Lower lobe of right lung (tissue), 2 donors: Measurements from ENCODE around the gene LDLRAD4. TPM values are rescaled to one million over a fixed set of nuclear protein-coding genes. Genes with fewer than 3 reads are reported as not detected.

Experiments used
- ATAC-seq, 2 donors: fragments of 200-7000 bp; cut with Tn5 transposase; one replicate each; pipeline ENCODE4 v1.9.1; 2020 to 2022; ENCODE audit warnings: mild to moderate bottlenecking in 2 of 2, moderate library complexity in 2 of 2
- DNase-seq: peaks from one replicate; pipeline ENCODE4 v3.0.0-alpha.2; 2020
- H3K27ac ChIP-seq: fragments of 200-600 bp; one replicate; pipeline ENCODE4 v1.8.0; 2022
- H3K27me3 ChIP-seq: fragments of 200-600 bp; one replicate; pipeline ENCODE4 v1.8.0; 2022; ENCODE audit warnings: low read depth
- H3K36me3 ChIP-seq: fragments of 200-600 bp; one replicate; pipeline ENCODE4 v1.8.0; 2022; ENCODE audit warnings: mild to moderate bottlenecking
- H3K4me1 ChIP-seq: fragments of 200-600 bp; one replicate; pipeline ENCODE4 v1.8.0; 2022
- H3K4me3 ChIP-seq: fragments of 200-600 bp; one replicate; pipeline ENCODE4 v1.8.0; 2022; ENCODE audit warnings: mild to moderate bottlenecking
- H3K9me3 ChIP-seq: fragments of 200-600 bp; one replicate; pipeline ENCODE4 v1.8.0; 2022
- intact Hi-C: fragments of 100-400 bp; cut with DNase I; formaldehyde crosslinking; loops from one replicate; pipeline ENCODE4 v1.11.0; 2022
- total RNA-seq: library from RNA; stranded (reverse); fragmentation: NEBNext Ultra II Directional; extraction: Animal tissue kit (Norgen Biotek cat#: 25700); gene quantifications from one replicate; pipeline ENCODE4 v1.2.1, GENCODE V29; 2021
- TF ChIP-seq, protein P1 (sequence below): fragments of 200-600 bp; IDR thresholded peaks from one replicate; pipeline ENCODE4 v1.8.0; 2022; ENCODE audit warnings: antibody characterized with exemption, mild to moderate bottlenecking
- donor health status: DM: no; HTN: yes; CAD: no; lungs with severe emphysema.

The LDLRAD4 gene
- total RNA-seq, 1 donor from 2014 or later = 24.6 TPM

DNA sequence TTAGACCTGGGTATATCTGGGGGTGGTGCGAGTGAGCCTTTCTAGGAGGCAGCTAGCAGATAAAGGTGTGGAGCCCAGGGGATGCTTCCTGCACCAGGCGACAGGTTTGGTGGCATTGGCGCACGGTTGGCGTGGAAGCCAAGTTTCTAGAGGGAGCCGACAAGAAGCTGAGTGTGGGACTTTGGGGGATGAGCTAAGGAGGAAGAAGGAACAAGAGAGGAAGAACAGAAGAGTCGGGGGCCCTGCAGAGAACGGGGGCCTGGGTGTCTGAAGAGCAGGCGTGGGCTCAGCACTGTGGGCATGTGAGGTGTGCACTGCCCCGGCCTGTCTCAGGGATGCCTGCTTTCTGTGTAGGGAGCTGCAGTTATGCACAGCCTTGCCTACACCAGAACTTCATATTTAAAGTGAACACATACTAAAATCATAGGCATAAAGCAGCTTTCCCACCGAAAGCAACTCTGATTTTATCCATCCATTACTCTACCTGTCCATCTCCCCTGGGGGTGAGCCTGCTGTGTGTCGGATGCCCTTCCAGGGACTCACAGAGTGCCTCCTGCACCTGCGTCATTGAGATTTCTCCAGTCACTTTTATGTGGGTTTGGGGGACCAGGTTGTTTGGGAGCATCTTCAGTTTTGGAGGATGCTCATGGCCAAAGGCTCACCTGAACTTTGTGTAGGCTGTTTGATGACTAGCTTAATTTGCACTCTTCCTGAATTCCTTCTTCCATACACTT, 149.7 kb downstream of the LDLRAD4 start:
- TF ChIP-seq, protein P1, sequence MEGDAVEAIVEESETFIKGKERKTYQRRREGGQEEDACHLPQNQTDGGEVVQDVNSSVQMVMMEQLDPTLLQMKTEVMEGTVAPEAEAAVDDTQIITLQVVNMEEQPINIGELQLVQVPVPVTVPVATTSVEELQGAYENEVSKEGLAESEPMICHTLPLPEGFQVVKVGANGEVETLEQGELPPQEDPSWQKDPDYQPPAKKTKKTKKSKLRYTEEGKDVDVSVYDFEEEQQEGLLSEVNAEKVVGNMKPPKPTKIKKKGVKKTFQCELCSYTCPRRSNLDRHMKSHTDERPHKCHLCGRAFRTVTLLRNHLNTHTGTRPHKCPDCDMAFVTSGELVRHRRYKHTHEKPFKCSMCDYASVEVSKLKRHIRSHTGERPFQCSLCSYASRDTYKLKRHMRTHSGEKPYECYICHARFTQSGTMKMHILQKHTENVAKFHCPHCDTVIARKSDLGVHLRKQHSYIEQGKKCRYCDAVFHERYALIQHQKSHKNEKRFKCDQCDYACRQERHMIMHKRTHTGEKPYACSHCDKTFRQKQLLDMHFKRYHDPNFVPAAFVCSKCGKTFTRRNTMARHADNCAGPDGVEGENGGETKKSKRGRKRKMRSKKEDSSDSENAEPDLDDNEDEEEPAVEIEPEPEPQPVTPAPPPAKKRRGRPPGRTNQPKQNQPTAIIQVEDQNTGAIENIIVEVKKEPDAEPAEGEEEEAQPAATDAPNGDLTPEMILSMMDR = no peak
- no peak overlapping the region for H3K27ac ChIP-seq
- no peaks in the 10 kb centered on the region for H3K4me1 ChIP-seq
- no peaks in the 10 kb centered on the region for H3K9me3 ChIP-seq
- no peak overlapping the region for H3K4me3 ChIP-seq
- intact Hi-C loops = no loop called here
- ATAC-seq = no peak
- no peaks in the 10 kb centered on the region for H3K36me3 ChIP-seq
- H3K27me3 ChIP-seq = no peaks in the 10 kb centered on the region
- no peak for DNase-seq

DNA sequence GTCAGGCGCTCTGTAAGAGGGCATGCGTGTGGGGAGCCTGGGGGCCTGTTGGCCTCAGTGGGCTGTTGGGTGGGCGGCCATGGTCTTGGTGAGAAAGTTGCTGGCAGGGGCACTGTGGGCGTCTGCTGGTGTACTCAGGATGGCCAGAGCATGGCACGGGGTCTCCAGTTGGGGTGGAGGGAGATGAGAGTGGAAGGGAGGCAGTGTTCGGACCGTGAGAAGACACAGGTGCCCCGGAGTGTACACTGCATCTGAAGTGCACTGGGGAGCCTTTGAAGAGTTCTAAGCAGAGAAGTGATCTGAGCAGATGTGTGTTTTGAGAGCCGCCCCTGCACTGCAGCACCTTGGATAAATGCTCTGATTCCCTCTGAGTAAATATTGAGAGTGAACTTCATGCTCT, 150.8 kb downstream of the LDLRAD4 start:
- TF ChIP-seq, protein P1 = no peak
- ATAC-seq (peak in 1 of 2 donors; percentile 17), DNase-seq (no peak)
- H3K27ac ChIP-seq = no peak overlapping the region
- no peaks in the 10 kb centered on the region for H3K9me3 ChIP-seq
- no peaks in the 10 kb centered on the region for H3K36me3 ChIP-seq
- H3K27me3 ChIP-seq = no peaks in the 10 kb centered on the region
- H3K4me3 ChIP-seq = no peak overlapping the region
- intact Hi-C loops = no loop called here
- no peaks in the 10 kb centered on the region for H3K4me1 ChIP-seq

GRCh38 chr18:13369756-13370510, 151.4 kb downstream of the LDLRAD4 start:
- intact Hi-C loops = no loop called here

GRCh38 chr18:13370995-13371625, 152.6 kb downstream of the LDLRAD4 start:
- Histone ChIP-seq H3K27ac (no peak overlapping the region), H3K36me3 (no peaks in the 10 kb centered on the region), H3K27me3 (no peaks in the 10 kb centered on the region), H3K9me3 (no peaks in the 10 kb centered on the region), H3K4me3 (no peak overlapping the region), H3K4me1 (peaks cover 16% of the 10 kb centered on the region)
- intact Hi-C loops = no loop called here
- ATAC-seq (no peak), DNase-seq (no peak)
- TF ChIP-seq, protein P1 = no peak

More at GRCh38 chr18:13369756-13370510, 151.4 kb downstream of the LDLRAD4 start:
- Histone ChIP-seq H3K36me3 (no peaks in the 10 kb centered on the region), H3K4me1 (peaks cover 4% of the 10 kb centered on the region), H3K27me3 (no peaks in the 10 kb centered on the region), H3K4me3 (no peak overlapping the region), H3K27ac (no peak overlapping the region), H3K9me3 (no peaks in the 10 kb centered on the region)
- ATAC-seq (peak; percentile 22 to 60), DNase-seq (no peak)
- TF ChIP-seq, protein P1 = no peak

DNA sequence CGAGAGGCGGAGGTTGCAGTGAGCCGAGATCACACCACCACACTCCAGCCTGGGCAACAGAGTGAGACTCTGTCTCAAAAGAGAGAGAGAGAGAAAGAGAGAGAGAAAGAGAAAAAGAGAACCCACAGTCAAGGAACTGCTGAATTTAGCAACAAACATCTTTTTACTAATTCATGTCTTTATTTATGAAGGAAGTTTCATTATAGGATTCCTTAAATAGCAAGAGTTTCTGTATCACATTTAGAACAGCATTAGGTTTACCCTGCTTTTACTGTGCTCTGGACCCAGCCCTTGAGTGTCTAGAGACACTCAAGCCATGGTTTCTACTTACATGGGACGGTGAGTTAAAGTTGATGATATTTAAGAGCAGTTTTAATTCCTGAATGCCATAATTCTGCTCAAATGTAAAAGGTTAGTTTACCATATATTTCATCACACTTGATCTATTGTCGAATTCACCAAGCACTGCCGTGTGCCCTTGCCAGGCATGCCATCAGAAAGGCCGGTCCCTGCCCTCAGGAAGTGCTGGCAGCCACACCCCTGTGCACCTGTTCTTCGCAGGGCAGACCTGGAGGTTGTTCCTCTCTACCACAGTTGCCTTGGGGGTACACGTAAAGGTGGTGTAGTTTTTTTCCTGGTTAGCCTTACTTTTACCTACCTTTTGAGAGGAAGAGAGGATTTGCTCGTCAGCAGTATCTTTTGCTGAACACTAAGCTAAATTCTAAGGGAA, 153.3 kb downstream of the LDLRAD4 start:
- DNase-seq (no peak), ATAC-seq (no peak)
- Histone ChIP-seq H3K36me3 (no peaks in the 10 kb centered on the region), H3K27me3 (no peaks in the 10 kb centered on the region), H3K27ac (no peak overlapping the region), H3K4me1 (peaks cover 18% of the 10 kb centered on the region), H3K4me3 (no peak overlapping the region), H3K9me3 (no peaks in the 10 kb centered on the region)
- intact Hi-C loops = no loop called here
- TF ChIP-seq, protein P1 = no peak
